Left ventricle myocardium inferior (tissue), 1 donor: ENCODE data around the gene TOM1L2. TPM values are rescaled to one million over a fixed set of nuclear protein-coding genes. Genes with fewer than 3 reads are reported as not detected.

Experiments used
- DNase-seq: peaks from one replicate; pipeline ENCODE4 v3.0.0-alpha.2; 2020
- H3K27ac ChIP-seq: fragments of 200-600 bp; replicated peaks from 2 replicates; pipeline ENCODE4 v1.8.0; 2021
- H3K27me3 ChIP-seq: fragments of 200-600 bp; 2 replicates; pipeline ENCODE4 v1.8.0; 2021; ENCODE audit warnings: low read depth
- H3K36me3 ChIP-seq: fragments of 200-600 bp; 2 replicates; pipeline ENCODE4 v1.8.0; 2021
- H3K4me1 ChIP-seq: fragments of 200-600 bp; 2 replicates; pipeline ENCODE4 v1.8.0; 2021
- H3K4me3 ChIP-seq: fragments of 200-600 bp; 2 replicates; pipeline ENCODE4 v1.8.0; 2021; ENCODE audit warnings: mild to moderate bottlenecking, moderate library complexity
- H3K9me3 ChIP-seq: fragments of 200-600 bp; replicated peaks from 2 replicates; pipeline ENCODE4 v1.8.0; 2021
- intact Hi-C: fragments of 100-400 bp; cut with micrococcal nuclease; formaldehyde crosslinking; loops from one replicate; pipeline ENCODE4 v1.11.0; 2022
- total RNA-seq: library from RNA; stranded (reverse); fragmentation: NEBNext Ultra II Directional; extraction: Animal tissue kit (Norgen Biotek cat#: 25700); gene quantifications from one replicate; pipeline ENCODE4 v1.2.1, GENCODE V29; 2021
- TF ChIP-seq, protein P1 (sequence below): fragments of 200-600 bp; IDR thresholded peaks from 2 replicates; pipeline ENCODE4 v1.8.0; 2021; ENCODE audit warnings: antibody characterized with exemption, mild to moderate bottlenecking, borderline replicate concordance
- donor health status: DM: no; HTN: yes; CAD: no; lungs with severe emphysema.

TOM1L2 gene
- total RNA-seq, 1 donor from 2014 or later, result 284 TPM

DNA sequence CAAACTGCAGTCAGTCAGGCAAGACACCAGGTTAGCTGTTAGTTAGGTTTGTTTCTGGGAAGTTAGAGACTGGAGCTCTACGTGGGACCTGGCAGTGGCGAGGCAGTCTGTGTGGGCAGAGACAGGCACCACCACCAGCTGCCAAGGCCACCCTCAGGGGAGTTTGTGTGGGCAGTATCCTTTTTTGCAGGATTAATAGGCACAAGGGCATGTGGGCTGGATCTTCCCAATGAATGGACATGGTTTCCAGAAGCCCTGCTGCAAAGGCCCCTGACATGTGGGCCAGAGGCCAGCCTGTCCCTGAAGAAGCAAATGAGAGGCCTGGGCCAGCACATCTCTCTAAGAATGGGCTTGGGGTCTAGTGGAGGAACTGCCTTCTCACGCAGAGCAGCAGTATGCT lies 116.2 kb downstream of the TOM1L2 start:
- no peak for DNase-seq
- H3K36me3 ChIP-seq, result peaks cover 3% of the 10 kb centered on the region
- H3K27me3 ChIP-seq, result no peaks in the 10 kb centered on the region
- no peaks in the 10 kb centered on the region for H3K9me3 ChIP-seq
- TF ChIP-seq, protein P1, sequence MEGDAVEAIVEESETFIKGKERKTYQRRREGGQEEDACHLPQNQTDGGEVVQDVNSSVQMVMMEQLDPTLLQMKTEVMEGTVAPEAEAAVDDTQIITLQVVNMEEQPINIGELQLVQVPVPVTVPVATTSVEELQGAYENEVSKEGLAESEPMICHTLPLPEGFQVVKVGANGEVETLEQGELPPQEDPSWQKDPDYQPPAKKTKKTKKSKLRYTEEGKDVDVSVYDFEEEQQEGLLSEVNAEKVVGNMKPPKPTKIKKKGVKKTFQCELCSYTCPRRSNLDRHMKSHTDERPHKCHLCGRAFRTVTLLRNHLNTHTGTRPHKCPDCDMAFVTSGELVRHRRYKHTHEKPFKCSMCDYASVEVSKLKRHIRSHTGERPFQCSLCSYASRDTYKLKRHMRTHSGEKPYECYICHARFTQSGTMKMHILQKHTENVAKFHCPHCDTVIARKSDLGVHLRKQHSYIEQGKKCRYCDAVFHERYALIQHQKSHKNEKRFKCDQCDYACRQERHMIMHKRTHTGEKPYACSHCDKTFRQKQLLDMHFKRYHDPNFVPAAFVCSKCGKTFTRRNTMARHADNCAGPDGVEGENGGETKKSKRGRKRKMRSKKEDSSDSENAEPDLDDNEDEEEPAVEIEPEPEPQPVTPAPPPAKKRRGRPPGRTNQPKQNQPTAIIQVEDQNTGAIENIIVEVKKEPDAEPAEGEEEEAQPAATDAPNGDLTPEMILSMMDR, result no peak
- H3K27ac ChIP-seq, result peak overlapping the region; percentile 30
- no peak overlapping the region for H3K4me3 ChIP-seq
- intact Hi-C loops, result no loop called here
- H3K4me1 ChIP-seq, result peaks cover 65% of the 10 kb centered on the region

DNA sequence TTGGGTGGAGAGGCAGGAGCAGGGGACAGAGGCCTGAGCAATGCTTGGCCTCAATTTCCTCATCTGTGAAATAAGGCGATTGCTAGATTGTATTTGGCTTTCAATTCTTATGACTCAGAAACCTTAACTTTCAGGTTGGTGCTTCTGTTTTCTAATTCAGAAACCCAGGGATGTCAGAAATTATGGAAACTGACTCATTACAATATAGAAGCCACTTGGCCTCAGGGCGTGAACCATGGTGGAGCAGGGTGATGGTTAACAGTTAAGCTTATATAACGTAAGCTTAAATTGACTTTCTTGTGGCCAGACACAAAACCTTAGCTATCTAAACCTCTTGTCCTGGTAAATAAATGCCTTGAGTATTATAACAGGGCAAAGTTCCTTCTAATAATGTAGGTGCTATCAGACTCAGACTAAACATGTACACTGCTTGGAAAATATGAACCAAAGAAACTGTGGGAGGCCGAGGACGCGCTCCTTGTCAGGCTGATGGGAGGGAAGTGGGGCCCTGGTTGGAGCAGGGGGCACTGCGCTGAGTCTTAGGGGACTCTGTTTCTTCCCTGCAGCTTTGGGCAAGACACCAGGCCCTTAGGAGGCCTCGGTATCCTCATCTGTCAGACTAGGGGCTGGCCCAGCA lies 118.3 kb downstream of the TOM1L2 start:
- TF ChIP-seq, protein P1, result no peak
- no peaks in the 10 kb centered on the region for H3K27me3 ChIP-seq
- DNase-seq, result no peak
- H3K4me1 ChIP-seq, result peaks cover 69% of the 10 kb centered on the region
- H3K4me3 ChIP-seq, result no peak overlapping the region
- intact Hi-C loops, result loop anchor here (5.0 kb wide), 1 partner anchor 52 kb away; no protein-coding TSS in a partner anchor
- no peaks in the 10 kb centered on the region for H3K36me3 ChIP-seq
- peak overlapping the region; percentile 82 for H3K27ac ChIP-seq
- H3K9me3 ChIP-seq, result no peaks in the 10 kb centered on the region

DNA sequence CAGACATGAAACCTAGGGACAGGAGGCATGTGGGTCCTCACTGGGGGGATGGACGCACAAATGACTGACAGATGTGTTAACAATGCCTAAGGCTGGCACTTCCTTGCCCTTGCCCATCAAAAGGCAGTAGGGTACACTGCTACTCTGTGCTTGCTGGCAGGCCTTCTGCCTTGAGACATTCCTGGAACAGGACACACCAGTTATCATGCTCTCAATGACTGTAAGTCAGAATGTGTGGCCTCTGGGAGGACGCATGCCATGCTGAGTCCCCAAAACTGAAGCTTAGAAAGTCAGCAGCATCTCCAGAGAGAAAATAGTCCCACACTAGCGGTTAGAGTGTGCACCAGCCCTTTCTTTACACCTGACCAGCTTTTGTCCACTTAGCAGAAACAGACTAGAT lies 119.3 kb downstream of the TOM1L2 start:
- H3K27me3 ChIP-seq, result no peaks in the 10 kb centered on the region
- no peak for DNase-seq
- peak overlapping the region; percentile 82 for H3K27ac ChIP-seq
- intact Hi-C loops, result loop anchor here (5.0 kb wide), 1 partner anchor 51 kb away; no protein-coding TSS in a partner anchor
- no peaks in the 10 kb centered on the region for H3K36me3 ChIP-seq
- H3K4me3 ChIP-seq, result no peak overlapping the region
- peaks cover 79% of the 10 kb centered on the region for H3K4me1 ChIP-seq
- TF ChIP-seq, protein P1, result no peak
- no peaks in the 10 kb centered on the region for H3K9me3 ChIP-seq

DNA sequence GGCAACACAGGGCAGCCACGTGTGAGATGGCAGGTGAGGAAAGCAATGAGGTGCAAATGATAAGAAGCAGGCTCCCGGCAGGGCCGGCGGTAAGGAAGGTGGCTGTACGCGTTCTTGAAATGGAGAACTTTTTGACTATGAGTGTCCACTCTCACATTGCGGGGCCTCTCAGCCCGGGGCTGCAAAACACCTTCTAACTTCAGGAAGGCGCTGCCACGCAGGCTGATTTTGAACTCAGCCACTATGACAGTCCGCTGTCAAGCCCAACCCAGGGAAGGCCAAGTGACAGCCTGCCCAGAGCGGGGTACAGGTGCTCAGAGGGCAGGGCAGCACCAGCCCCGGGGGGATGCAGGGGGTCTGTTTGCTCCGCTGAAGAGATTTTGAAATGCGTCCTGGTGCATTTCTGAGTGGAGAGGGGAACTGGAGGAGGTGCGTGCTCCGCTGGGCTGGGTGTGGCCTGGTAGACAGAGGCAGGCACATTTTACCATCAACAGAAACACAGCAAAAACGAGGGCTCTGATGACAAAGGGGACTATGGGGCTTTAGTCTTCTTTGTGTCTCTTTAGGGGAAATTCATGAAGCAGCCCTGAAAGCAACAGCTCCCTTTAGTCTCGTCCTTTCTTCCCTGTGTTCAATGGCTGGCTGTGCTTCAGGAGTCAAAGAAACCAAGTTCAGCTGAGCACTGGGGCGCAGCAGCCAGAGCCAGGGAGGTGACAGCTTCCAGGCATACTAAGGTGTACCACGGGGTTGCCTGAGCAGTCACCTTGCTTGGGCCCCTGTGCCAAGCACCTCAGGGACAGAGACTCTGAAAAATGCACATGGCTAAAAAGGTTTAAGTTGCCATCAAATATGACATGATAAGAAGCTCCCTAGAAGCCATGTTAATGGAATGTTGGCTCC lies 120.8 kb downstream of the TOM1L2 start:
- no peaks in the 10 kb centered on the region for H3K27me3 ChIP-seq
- intact Hi-C loops, result loop anchor here (5.0 kb wide), 1 partner anchor 49 kb away; no protein-coding TSS in a partner anchor
- peaks cover 71% of the 10 kb centered on the region for H3K4me1 ChIP-seq
- DNase-seq, result no peak
- TF ChIP-seq, protein P1, result no peak
- H3K36me3 ChIP-seq, result peaks cover 13% of the 10 kb centered on the region
- H3K4me3 ChIP-seq, result no peak overlapping the region
- no peaks in the 10 kb centered on the region for H3K9me3 ChIP-seq
- peak overlapping the region; percentile 82 for H3K27ac ChIP-seq

DNA sequence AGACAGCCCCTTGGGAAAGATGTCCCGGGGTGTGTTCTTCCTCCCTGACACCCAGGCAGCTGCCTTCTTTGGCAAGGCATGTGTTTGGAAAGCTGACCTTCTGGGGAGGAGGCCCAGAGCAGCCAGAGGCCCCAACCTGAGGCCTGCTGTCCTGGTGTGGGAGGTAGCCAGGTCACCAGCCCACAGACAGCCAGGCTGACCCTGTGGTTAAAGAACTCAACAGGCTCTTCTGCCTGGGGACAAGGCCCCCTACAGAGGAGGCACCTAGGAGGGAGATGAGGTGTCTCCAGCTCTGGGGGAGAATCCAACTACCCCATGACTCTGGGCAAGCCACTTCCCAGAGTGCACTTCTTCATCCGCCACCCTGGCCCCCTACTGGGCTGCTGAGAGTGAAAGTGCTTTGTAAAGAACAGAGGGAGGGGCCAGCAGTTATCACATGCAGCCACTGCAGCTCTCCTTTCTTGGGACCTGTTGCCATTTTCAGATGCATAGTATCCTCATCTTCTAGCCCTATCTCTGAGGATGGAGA lies 122.3 kb downstream of the TOM1L2 start:
- Histone ChIP-seq H3K9me3 (no peaks in the 10 kb centered on the region), H3K4me3 (no peak overlapping the region), H3K36me3 (peaks cover 16% of the 10 kb centered on the region), H3K27me3 (no peaks in the 10 kb centered on the region), H3K4me1 (peaks cover 62% of the 10 kb centered on the region), H3K27ac (peak overlapping the region; percentile 82)
- TF ChIP-seq, protein P1, result peak; percentile 53
- DNase-seq, result peak; percentile 42
- intact Hi-C loops, result loop anchor here (5.0 kb wide), 1 partner anchor 48 kb away; no protein-coding TSS in a partner anchor
